Testis (tissue), 3 donors: Measurements from ENCODE around the gene PARP2. TPM values are rescaled to one million over a fixed set of nuclear protein-coding genes. Genes with fewer than 3 reads are reported as not detected.

Experiments used
- DNase-seq: peaks from one replicate; pipeline ENCODE4 v3.0.0-alpha.2; 2019
- H3K27ac ChIP-seq, 2 donors: fragments of 200-600 bp; sonication (generic); one replicate each; pipeline ENCODE4 v1.5.1; 2019
- H3K27me3 ChIP-seq: fragments of 200-600 bp; sonication (generic); one replicate; pipeline ENCODE4 v1.5.1; 2019
- H3K36me3 ChIP-seq: fragments of 200-600 bp; sonication (generic); one replicate; pipeline ENCODE4 v1.5.1; 2017; ENCODE audit warnings: low read depth; ENCODE audit errors: missing control alignments
- H3K4me1 ChIP-seq: fragments of 200-600 bp; sonication (generic); one replicate; pipeline ENCODE4 v1.5.1; 2019
- H3K4me3 ChIP-seq, 2 donors: fragments of 200-600 bp; sonication (generic); one replicate each; pipeline ENCODE4 v1.5.1; 2017 to 2019
- H3K9me3 ChIP-seq: fragments of 200-600 bp; sonication (generic); one replicate; pipeline ENCODE4 v1.5.1; 2017
- POLR2A ChIP-seq: fragments of 450-650 bp; IDR thresholded peaks from one replicate; pipeline ENCODE4 v1.6.1; 2017; ENCODE audit warnings: antibody characterized with exemption, mild to moderate bottlenecking, moderate library complexity
- WGBS, 2 donors: methylation state at CpG; one replicate each; pipeline ENCODE4 v1.1.5; 2018; 5-methylcytosine and 5-hydroxymethylcytosine counted together
- intact Hi-C: fragments of 100-400 bp; cut with DNase I; formaldehyde crosslinking; loops from one replicate; pipeline ENCODE4 v1.15.1; 2023; ENCODE audit warnings: low total_unique reads
- polyA plus RNA-seq: library from polyadenylated mRNA; stranded (reverse); fragments of 350-450 nt; fragmentation: Illumina TruSeq; extraction: RNeasy Lipid Tissue Mini Kit (QIAGEN cat#74804); gene quantifications from one replicate; pipeline ENCODE4 v1.2.3, GENCODE V29; 2014; ENCODE audit warnings: low read depth, low replicate concordance; ENCODE audit not compliant: insufficient read depth
- total RNA-seq, 2 donors: library from RNA; depleted of rRNA; stranded (reverse); fragments of >200 nt; gene quantifications; one replicate each; pipeline ENCODE4 v1.2.3, GENCODE V29; 2016
- TF ChIP-seq, protein P1 (sequence below), 3 experiments: fragments of 450-650 bp in 2 of 3; fragments of 200-600 bp in 1 of 3; sonication (generic) in 1 of 3; IDR thresholded peaks; one replicate each; pipeline ENCODE4 v1.5.1; 2016 to 2019; ENCODE audit warnings: antibody characterized with exemption in 3 of 3, mild to moderate bottlenecking in 2 of 3, moderate library complexity in 1 of 3

Gene PARP2
- total and polyA plus RNA-seq, 3 donors from 2014 or later: 38.1 to 50.7 (median 40.0) TPM

DNA sequence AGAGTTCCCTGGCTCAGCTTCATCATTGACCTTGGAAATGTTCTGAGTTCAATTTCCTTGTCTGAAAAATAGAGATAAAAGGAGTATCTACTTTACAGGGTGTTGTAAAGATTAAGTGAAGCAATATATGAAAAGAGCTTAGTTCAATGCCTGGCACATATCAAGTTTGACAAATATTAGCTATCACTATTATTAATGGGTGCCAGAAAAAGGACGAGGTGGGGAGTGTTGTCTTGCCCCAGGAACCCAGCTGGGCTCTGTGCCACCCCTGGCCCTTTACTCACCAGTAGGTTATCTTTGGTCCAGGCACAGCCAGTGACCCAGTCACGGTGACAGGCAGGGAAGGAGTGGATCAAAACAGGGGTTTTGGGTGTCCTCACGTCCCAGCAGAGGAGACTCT is 32.0 kb downstream of the PARP2 start:
- no peak overlapping the region for H3K27ac ChIP-seq
- H3K9me3 ChIP-seq: no peaks in the 10 kb centered on the region
- no peaks in the 10 kb centered on the region for H3K36me3 ChIP-seq
- H3K4me3 ChIP-seq: no peak overlapping the region
- WGBS, 2 donors: 66 to 70% methylated on average over 3 of the region's 3 CpGs
- TF ChIP-seq, protein P1, sequence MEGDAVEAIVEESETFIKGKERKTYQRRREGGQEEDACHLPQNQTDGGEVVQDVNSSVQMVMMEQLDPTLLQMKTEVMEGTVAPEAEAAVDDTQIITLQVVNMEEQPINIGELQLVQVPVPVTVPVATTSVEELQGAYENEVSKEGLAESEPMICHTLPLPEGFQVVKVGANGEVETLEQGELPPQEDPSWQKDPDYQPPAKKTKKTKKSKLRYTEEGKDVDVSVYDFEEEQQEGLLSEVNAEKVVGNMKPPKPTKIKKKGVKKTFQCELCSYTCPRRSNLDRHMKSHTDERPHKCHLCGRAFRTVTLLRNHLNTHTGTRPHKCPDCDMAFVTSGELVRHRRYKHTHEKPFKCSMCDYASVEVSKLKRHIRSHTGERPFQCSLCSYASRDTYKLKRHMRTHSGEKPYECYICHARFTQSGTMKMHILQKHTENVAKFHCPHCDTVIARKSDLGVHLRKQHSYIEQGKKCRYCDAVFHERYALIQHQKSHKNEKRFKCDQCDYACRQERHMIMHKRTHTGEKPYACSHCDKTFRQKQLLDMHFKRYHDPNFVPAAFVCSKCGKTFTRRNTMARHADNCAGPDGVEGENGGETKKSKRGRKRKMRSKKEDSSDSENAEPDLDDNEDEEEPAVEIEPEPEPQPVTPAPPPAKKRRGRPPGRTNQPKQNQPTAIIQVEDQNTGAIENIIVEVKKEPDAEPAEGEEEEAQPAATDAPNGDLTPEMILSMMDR (IDR thresholded peaks at IDR 0.05): no peak
- TF ChIP-seq POLR2A: no peak
- no peak for DNase-seq
- H3K27me3 ChIP-seq: no peaks in the 10 kb centered on the region
- no peaks in the 10 kb centered on the region for H3K4me1 ChIP-seq
- intact Hi-C loops: no loop called here

DNA sequence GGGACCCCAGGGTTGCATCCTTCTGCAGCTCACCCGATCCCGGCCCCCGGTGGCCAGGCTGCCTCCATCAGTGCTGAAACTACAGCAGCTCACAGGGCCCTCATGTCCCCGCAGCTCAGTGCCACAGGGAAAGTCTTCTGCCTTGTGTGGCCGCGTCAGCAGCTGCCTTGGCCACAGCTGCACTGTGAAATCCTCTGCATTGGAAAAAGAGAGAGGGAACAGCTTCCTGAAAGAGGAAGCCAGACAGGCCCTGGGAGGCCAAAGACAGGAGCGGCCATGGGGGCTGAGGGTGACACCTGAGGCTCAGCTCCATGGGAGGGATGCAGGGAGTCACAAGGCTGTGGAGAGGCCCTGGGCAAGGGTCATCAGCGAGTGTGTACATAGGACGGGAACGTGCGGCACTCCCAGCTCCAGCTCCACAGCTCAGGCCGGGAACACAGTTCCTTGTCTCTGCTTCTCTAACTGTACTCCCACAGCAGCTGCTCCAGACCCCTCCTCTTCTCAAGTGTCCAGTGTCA is 32.7 kb downstream of the PARP2 start:
- WGBS, 2 donors: 92 to 96% methylated on average over 12 of the region's 12 CpGs
- H3K4me3 ChIP-seq: no peak overlapping the region
- no peak overlapping the region for H3K27ac ChIP-seq
- no peaks in the 10 kb centered on the region for H3K27me3 ChIP-seq
- no peak for DNase-seq
- H3K4me1 ChIP-seq: no peaks in the 10 kb centered on the region
- intact Hi-C loops: no loop called here
- no peaks in the 10 kb centered on the region for H3K9me3 ChIP-seq
- no peaks in the 10 kb centered on the region for H3K36me3 ChIP-seq
- TF ChIP-seq, protein P1 (IDR thresholded peaks at IDR 0.05): no peak

DNA sequence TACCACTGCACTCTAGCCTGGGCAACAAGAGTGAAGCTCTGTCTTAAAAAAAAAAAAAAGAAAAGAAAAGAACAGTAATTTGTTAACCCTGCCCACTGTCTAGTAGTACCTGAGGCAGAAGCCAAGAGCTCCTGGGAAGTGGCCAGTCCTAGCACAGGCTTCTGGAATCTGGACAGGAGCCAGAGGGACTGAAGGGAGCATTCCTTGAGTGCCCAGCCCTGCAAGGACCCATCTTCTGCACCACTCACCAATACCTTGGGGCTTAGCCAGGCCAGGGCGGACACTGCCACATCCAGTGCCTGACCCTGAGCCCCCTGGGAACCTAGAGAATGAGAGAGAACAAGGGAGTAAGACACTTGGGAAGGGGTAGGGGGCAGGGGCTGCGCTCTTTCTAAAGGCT is 33.7 kb downstream of the PARP2 start:
- no peaks in the 10 kb centered on the region for H3K4me1 ChIP-seq
- no peak overlapping the region for H3K27ac ChIP-seq
- no peak for DNase-seq
- WGBS, 2 donors: 93% methylated on average over 2 of the region's 2 CpGs; no CpG with 5 or more reads in 1 of the 2 donors
- no peak overlapping the region for H3K4me3 ChIP-seq
- H3K36me3 ChIP-seq: no peaks in the 10 kb centered on the region
- intact Hi-C loops: no loop called here
- no peaks in the 10 kb centered on the region for H3K27me3 ChIP-seq
- no peaks in the 10 kb centered on the region for H3K9me3 ChIP-seq
- TF ChIP-seq, protein P1 (IDR thresholded peaks at IDR 0.05): no peak
- no peak for TF ChIP-seq POLR2A

DNA sequence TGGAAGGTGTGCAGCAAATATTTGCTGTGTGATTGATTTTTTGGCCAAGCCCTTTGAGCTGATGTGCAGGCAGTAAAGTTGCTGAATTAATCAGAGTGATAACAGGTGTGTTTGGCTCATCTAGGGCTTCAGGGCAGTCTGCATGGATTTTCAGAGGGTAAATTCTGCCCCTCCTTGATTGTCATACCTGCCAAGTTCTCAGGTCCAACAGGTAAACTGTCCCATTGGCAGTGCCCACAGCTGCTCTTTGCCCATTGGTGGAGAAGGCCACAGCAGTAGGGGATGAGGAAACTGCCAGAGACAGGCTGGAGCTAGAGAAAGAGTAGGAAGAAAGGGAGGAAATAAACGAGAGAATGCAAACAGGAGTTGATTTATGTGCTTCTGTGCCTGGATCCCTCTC is 36.3 kb downstream of the PARP2 start:
- TF ChIP-seq, protein P1 (IDR thresholded peaks at IDR 0.05): no peak
- no peak for TF ChIP-seq POLR2A
- Histone ChIP-seq H3K4me3 (no peak overlapping the region), H3K4me1 (no peaks in the 10 kb centered on the region), H3K27me3 (no peaks in the 10 kb centered on the region), H3K36me3 (no peaks in the 10 kb centered on the region), H3K27ac (no peak overlapping the region), H3K9me3 (no peaks in the 10 kb centered on the region)
- intact Hi-C loops: no loop called here
- no peak for DNase-seq
- 47% methylated on average over 1 of the region's 1 CpG for WGBS, 2 donors

DNA sequence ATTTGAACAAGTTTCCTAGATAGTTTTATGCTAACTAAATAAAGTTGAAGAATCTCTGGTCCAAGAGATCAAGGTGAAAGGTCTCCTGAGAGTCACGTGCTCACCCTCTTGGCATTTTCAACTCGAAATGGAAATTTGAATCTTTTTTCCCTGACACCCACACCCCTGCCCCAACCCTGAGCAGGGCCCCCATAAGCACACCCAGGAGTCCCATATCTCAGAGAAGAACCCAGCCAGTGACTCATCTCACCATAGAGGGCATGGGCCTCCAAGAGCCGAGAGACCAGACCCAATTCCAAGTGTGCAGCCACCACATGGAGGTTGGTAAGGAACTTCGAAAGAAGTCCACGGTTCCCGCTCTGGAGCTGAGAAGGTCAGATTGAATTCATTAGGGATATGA is 37.2 kb downstream of the PARP2 start:
- intact Hi-C loops: no loop called here

More for the DNA sequence above, 37.2 kb downstream of the PARP2 start:
- 73 to 91% methylated on average over 6 of the region's 6 CpGs for WGBS, 2 donors
- no peak for DNase-seq
- H3K9me3 ChIP-seq: no peaks in the 10 kb centered on the region
- no peak overlapping the region for H3K4me3 ChIP-seq
- H3K4me1 ChIP-seq: no peaks in the 10 kb centered on the region
- no peaks in the 10 kb centered on the region for H3K27me3 ChIP-seq
- no peak overlapping the region for H3K27ac ChIP-seq
- no peaks in the 10 kb centered on the region for H3K36me3 ChIP-seq
- TF ChIP-seq POLR2A: no peak
- TF ChIP-seq, protein P1 (IDR thresholded peaks at IDR 0.05): no peak
